HepG2 (cell line): ENCODE results near the gene TARP.
"Not testable (repeated sequence)": the region's sequence is repeated elsewhere in the genome, so short reads cannot be mapped to it uniquely, and the experiment has no call there.

Source experiments
- ATAC-seq: fragments of 200-7000 bp; cut with Tn5 transposase; 3 replicates; pipeline ENCODE4 v1.9.1; 2020; ENCODE audit warnings: mild to moderate bottlenecking, moderate library complexity
- BruUV-seq: library from RNA; stranded (reverse); fragments of 400-500 nt; replicated peaks from 2 replicates; lab custom pipeline; 2021; lab: Mats Ljungman, UMichigan
- CTCF ChIA-PET: fragments of 300-600 bp; formaldehyde crosslinking; extraction: SDS; loops from one replicate; lab custom pipeline; 2021; ENCODE audit warnings: low total read pairs, inconsistent platforms, low intra/inter-chr PET ratio; lab: Yijun Ruan, JAX
- POLR2A ChIA-PET: fragments of 350-600 bp; sonication (Branson Sonifier 250); formaldehyde crosslinking; loops from one replicate; lab custom pipeline; 2020; ENCODE audit warnings: antibody characterized with exemption, inconsistent platforms; lab: Yijun Ruan, JAX
- DNase-seq: peaks from one replicate; pipeline ENCODE4 v3.0.0-alpha.2; 2015; ENCODE audit warnings: low spot score
- FAIRE-seq: peaks from 3 replicates; lab custom pipeline; 2011; peaks lifted over from hg19 to GRCh38; lab: Jason Lieb, UNC
- H2AFZ ChIP-seq: one replicate; pipeline ENCODE4 v1.6.1; 2011; ENCODE audit warnings: low read length, inconsistent platforms
- H3K27ac ChIP-seq: fragments of 300-600 bp; 3 replicates; pipeline ENCODE4 v1.8.0; 2011; ENCODE audit warnings: mixed run types, mild to moderate bottlenecking, mixed read lengths, low read length, inconsistent platforms; ENCODE audit not compliant: insufficient read depth; ENCODE audit errors: extremely low read length
- H3K27me3 ChIP-seq, 2 experiments: fragments of 200-600 bp in 1 of 2; 2 replicates in 1 of 2; 3 replicates in 1 of 2; pipeline versions ENCODE4 v1.6.0 to v1.8.0; 2011; ENCODE audit warnings: low read length in 2 of 2, mild to moderate bottlenecking in 2 of 2, moderate library complexity in 2 of 2, inconsistent platforms in 1 of 2; ENCODE audit not compliant: insufficient read depth in 2 of 2, control insufficient read depth in 1 of 2
- H3K36me3 ChIP-seq, 2 experiments: fragments of 200-600 bp in 1 of 2; replicated peaks in 1 of 2; 2 replicates in 1 of 2; 3 replicates in 1 of 2; pipeline versions ENCODE4 v1.5.1 to v1.8.0; 2011; ENCODE audit warnings: low read length in 2 of 2, inconsistent platforms in 1 of 2; ENCODE audit not compliant: insufficient read depth in 2 of 2, control insufficient read depth in 1 of 2
- H3K4me1 ChIP-seq: 2 replicates; pipeline ENCODE4 v1.5.1; 2012; ENCODE audit warnings: low read length, inconsistent platforms; ENCODE audit not compliant: insufficient read depth
- H3K4me2 ChIP-seq: 2 replicates; pipeline ENCODE4 v1.6.0; 2011; ENCODE audit warnings: low read depth, low read length, inconsistent platforms
- H3K4me3 ChIP-seq, 3 experiments: fragments of 200-600 bp in 1 of 3; sonication (generic), shearing (Covaris generic) in 1 of 3; replicated peaks in 1 of 3; 2 replicates each; pipeline ENCODE4 v1.5.1; 2011 to 2016; ENCODE audit warnings: low read length in 3 of 3, inconsistent platforms in 2 of 3, low read depth in 2 of 3, mild to moderate bottlenecking in 2 of 3, control low read depth in 1 of 3, mixed read lengths in 1 of 3; ENCODE audit not compliant: insufficient read depth in 1 of 3
- H3K79me2 ChIP-seq: one replicate; pipeline ENCODE4 v1.6.1; 2011; ENCODE audit warnings: low read length, inconsistent platforms; ENCODE audit not compliant: insufficient read depth
- H3K9ac ChIP-seq: 2 replicates; pipeline ENCODE4 v1.6.0; 2011; ENCODE audit warnings: mild to moderate bottlenecking, low read depth, low read length, inconsistent platforms; ENCODE audit not compliant: insufficient read depth
- H3K9me3 ChIP-seq: 2 replicates; pipeline ENCODE4 v1.5.1; 2012; ENCODE audit warnings: mild to moderate bottlenecking, low read length
- H4K20me1 ChIP-seq: 2 replicates; pipeline ENCODE4 v1.6.0; 2011; ENCODE audit warnings: inconsistent platforms, mild to moderate bottlenecking, low read length, moderate library complexity; ENCODE audit not compliant: insufficient read depth
- CEBPB ChIP-seq: IDR thresholded peaks from 2 replicates; pipeline ENCODE4 v1.6.1; 2011; ENCODE audit warnings: low read depth, low read length, improper control_type of control experiment, borderline replicate concordance
- MAFK ChIP-seq, 2 experiments: IDR thresholded peaks in 1 of 2; conservative IDR thresholded peaks in 1 of 2; 2 replicates each; pipeline ENCODE4 v1.6.1; 2011; ENCODE audit warnings: improper control_type of control experiment in 2 of 2, low read length in 2 of 2
- RARA ChIP-seq: IDR thresholded peaks from 2 replicates; pipeline ENCODE4 v1.6.1; 2016; ENCODE audit warnings: missing genetic modification reagents, missing compliant biosample characterization
- TOE1 ChIP-seq: sonication (generic); formaldehyde crosslinking; IDR thresholded peaks from 2 replicates; pipeline ENCODE4 v1.4.0; 2020; ENCODE audit warnings: mild to moderate bottlenecking, missing genetic modification reagents
- ZNF34 ChIP-seq: sonication (generic); formaldehyde crosslinking; IDR thresholded peaks from 2 replicates; pipeline ENCODE4 v1.4.0; 2020; ENCODE audit warnings: mild to moderate bottlenecking, missing genetic modification reagents, borderline replicate concordance
- ZNF609 ChIP-seq: sonication (generic); formaldehyde crosslinking; IDR thresholded peaks from 2 replicates; pipeline ENCODE4 v1.4.0; 2020; ENCODE audit warnings: mild to moderate bottlenecking, missing genetic modification reagents, borderline replicate concordance
- WGBS: methylation state at CpG from one replicate; pipeline ENCODE4 v1.1.6; 2017; ENCODE audit warnings: low lambda C conversion rate; 5-methylcytosine and 5-hydroxymethylcytosine counted together
- in situ Hi-C: cut with HindIII; loops from 2 replicates; pipeline ENCODE4 v1.10.0; 2017; ENCODE audit warnings: low pct_unique_long_range_greater_than_20kb; ENCODE audit not compliant: extremely low pct_ligation_motif_present
- intact Hi-C: fragments of 100-400 bp; cut with micrococcal nuclease; formaldehyde crosslinking; loops from one replicate; pipeline ENCODE4 v1.10.0; 2022; ENCODE audit not compliant: unreplicated experiment

TARP gene

GRCh38 chr7:38244516-38244915 lies 28.9 kb downstream of the TARP start:
- intact Hi-C loops, result no loop called here
- DNase-seq (no peak), ATAC-seq (no peak), FAIRE-seq (no peak)
- 45% methylated on average over 14 of the region's 14 CpGs for WGBS
- Histone ChIP-seq H3K4me1 (no peaks in the 10 kb centered on the region), H3K36me3 (no peaks in the 10 kb centered on the region), H3K27ac (no peak overlapping the region), H3K27me3 (peaks cover 1 to 7% of the 10 kb centered on the region in 2 experiments; a peak in 2 of 5 replicates), H3K4me3 (no peak overlapping the region), H4K20me1 (no peaks in the 10 kb centered on the region), H3K79me2 (no peaks in the 10 kb centered on the region), H3K4me2 (no peak overlapping the region), H3K9me3 (no peaks in the 10 kb centered on the region), H3K9ac (no peak overlapping the region), H2AFZ (no peak overlapping the region)
- in situ Hi-C loops, result no loop called here
- TF ChIP-seq TOE1 (CRISPR knock-in tag), result no peak
- TF ChIP-seq ZNF609 (CRISPR knock-in tag), result no peak
- TF ChIP-seq RARA, result no peak
- TF ChIP-seq ZNF34, result no peak
- ChIA-PET POLR2A (no interaction called here), CTCF (no interaction called here)
- BruUV-seq, result no TSS peak

GRCh38 chr7:38243345-38243744 lies 30.1 kb downstream of the TARP start:
- H3K36me3 ChIP-seq, H3K4me1 ChIP-seq, ATAC-seq, FAIRE-seq, H3K27ac ChIP-seq, in situ Hi-C loops, BruUV-seq, H3K79me2 ChIP-seq, DNase-seq, CTCF ChIA-PET, H3K4me3 ChIP-seq, POLR2A ChIA-PET, H4K20me1 ChIP-seq, H2AFZ ChIP-seq, H3K27me3 ChIP-seq, H3K9me3 ChIP-seq, intact Hi-C loops, H3K4me2 ChIP-seq, H3K9ac ChIP-seq: not testable (repeated sequence)
- WGBS, result 10% methylated on average over 5 of the region's 5 CpGs
- TF ChIP-seq MAFK (conservative IDR thresholded peaks at IDR 0.05 in 1 of 2, IDR thresholded peaks at IDR 0.05 in 1 of 2; ENCODE audit: low read length in 2 of 2) (peak; percentile 23 to 24; a peak in 1 of 4 replicates), CEBPB (peak; percentile 71)
